ENCODE data around the gene STARD3.

The STARD3 gene

GRCh38 chr17:39674179-39674578 lies 37.2 kb downstream of the STARD3 start:
- Histone ChIP-seq H3K79me2 (ENCODE audit: insufficient read depth, low read length) (no peaks in the 10 kb centered on the region), H3K4me3 (ENCODE audit: low read length, poor library complexity, severe bottlenecking) (no peak overlapping the region), H3K4me1 (ENCODE audit: insufficient read depth, low read length, poor library complexity, severe bottlenecking) (peaks cover 5% of the 10 kb centered on the region), H3K9ac (ENCODE audit: low read depth, low read length, poor library complexity, severe bottlenecking) (no peak overlapping the region), H3K4me2 (ENCODE audit: low read depth, low read length, poor library complexity, severe bottlenecking) (no peak overlapping the region), H2AFZ (ENCODE audit: low read length) (no peak overlapping the region), H3K9me3 (ENCODE audit: insufficient read depth, low read depth, low read length) (no peaks in the 10 kb centered on the region), H3F3A (ENCODE audit: low read depth) (no peaks in the 10 kb centered on the region), H4K20me1 (ENCODE audit: insufficient read depth, low read length, poor library complexity, severe bottlenecking) (no peaks in the 10 kb centered on the region), H3K27me3 (ENCODE audit: insufficient read depth, low read length, poor library complexity, severe bottlenecking) (no peaks in the 10 kb centered on the region), H3K36me3 (ENCODE audit: insufficient read depth, low read length) (no peaks in the 10 kb centered on the region), H3K9me2 (replicated peaks; ENCODE audit: low read depth, low read length) (no peaks in the 10 kb centered on the region)
- TF ChIP-seq CTCF (conservative IDR thresholded peaks at IDR 0.05; ENCODE audit: low read length) (no peak), EZH2phosphoT487 (IDR thresholded peaks at IDR 0.05; ENCODE audit: borderline replicate concordance) (no peak)

- no peak overlapping the region for H2AFZ ChIP-seq (ENCODE audit: low read length)
- no peaks in the 10 kb centered on the region for H3K9me3 ChIP-seq (ENCODE audit: insufficient read depth, low read depth, low read length)
- no peak for TF ChIP-seq EZH2phosphoT487 (IDR thresholded peaks at IDR 0.05; ENCODE audit: borderline replicate concordance)
- TF ChIP-seq CTCF (conservative IDR thresholded peaks at IDR 0.05; ENCODE audit: low read length): no peak
- H3F3A ChIP-seq (ENCODE audit: low read depth): no peaks in the 10 kb centered on the region
- no peaks in the 10 kb centered on the region for H4K20me1 ChIP-seq (ENCODE audit: insufficient read depth, low read length, poor library complexity, severe bottlenecking)
- H3K4me3 ChIP-seq (ENCODE audit: low read length, poor library complexity, severe bottlenecking): no peak overlapping the region
- peaks cover 11% of the 10 kb centered on the region for H3K4me1 ChIP-seq (ENCODE audit: insufficient read depth, low read length, poor library complexity, severe bottlenecking)
- no peaks in the 10 kb centered on the region for H3K79me2 ChIP-seq (ENCODE audit: insufficient read depth, low read length)
- H3K4me2 ChIP-seq (ENCODE audit: low read depth, low read length, poor library complexity, severe bottlenecking): no peak overlapping the region
- no peaks in the 10 kb centered on the region for H3K36me3 ChIP-seq (ENCODE audit: insufficient read depth, low read length)
- H3K9me2 ChIP-seq (replicated peaks; ENCODE audit: low read depth, low read length): no peaks in the 10 kb centered on the region
- H3K9ac ChIP-seq (ENCODE audit: low read depth, low read length, poor library complexity, severe bottlenecking): no peak overlapping the region
- no peaks in the 10 kb centered on the region for H3K27me3 ChIP-seq (ENCODE audit: insufficient read depth, low read length, poor library complexity, severe bottlenecking)
Measured at GRCh38 chr17:39674702-39675389, 37.9 kb downstream of the STARD3 start.

GRCh38 chr17:39675390-39676082 lies 38.6 kb downstream of the STARD3 start:
- no peaks in the 10 kb centered on the region for H3K27me3 ChIP-seq (ENCODE audit: insufficient read depth, low read length, poor library complexity, severe bottlenecking)
- H3K36me3 ChIP-seq (ENCODE audit: insufficient read depth, low read length): no peaks in the 10 kb centered on the region

More at GRCh38 chr17:39675390-39676082, 38.6 kb downstream of the STARD3 start:
- no peaks in the 10 kb centered on the region for H3K79me2 ChIP-seq (ENCODE audit: insufficient read depth, low read length)
- no peak overlapping the region for H3K4me2 ChIP-seq (ENCODE audit: low read depth, low read length, poor library complexity, severe bottlenecking)
- no peak overlapping the region for H3K4me3 ChIP-seq (ENCODE audit: low read length, poor library complexity, severe bottlenecking)
- H3K9me3 ChIP-seq (ENCODE audit: insufficient read depth, low read depth, low read length): no peaks in the 10 kb centered on the region
- H3K9me2 ChIP-seq (replicated peaks; ENCODE audit: low read depth, low read length): no peaks in the 10 kb centered on the region
- H2AFZ ChIP-seq (ENCODE audit: low read length): no peak overlapping the region
- peaks cover 18% of the 10 kb centered on the region for H3K4me1 ChIP-seq (ENCODE audit: insufficient read depth, low read length, poor library complexity, severe bottlenecking)
- no peaks in the 10 kb centered on the region for H4K20me1 ChIP-seq (ENCODE audit: insufficient read depth, low read length, poor library complexity, severe bottlenecking)
- no peak overlapping the region for H3K9ac ChIP-seq (ENCODE audit: low read depth, low read length, poor library complexity, severe bottlenecking)
- no peaks in the 10 kb centered on the region for H3F3A ChIP-seq (ENCODE audit: low read depth)
- no peak for TF ChIP-seq CTCF (conservative IDR thresholded peaks at IDR 0.05; ENCODE audit: low read length)
- TF ChIP-seq EZH2phosphoT487 (IDR thresholded peaks at IDR 0.05; ENCODE audit: borderline replicate concordance): no peak
